IMR-90 (cell line): ENCODE data around the gene SH2D4B. TPM values are rescaled to one million over a fixed set of nuclear protein-coding genes. Genes with fewer than 3 reads are reported as not detected.

Experiments used
- ATAC-seq: fragments of 200-7000 bp; cut with Tn5 transposase; 2 replicates; pipeline ENCODE4 v1.9.1; 2020; ENCODE audit warnings: low read depth, mild to moderate bottlenecking, moderate library complexity
- BruUV-seq: library from RNA; stranded (reverse); fragments of 400-500 nt; replicated peaks from 2 replicates; lab custom pipeline; 2021; lab: Mats Ljungman, UMichigan
- CTCF ChIA-PET: fragments of 300-600 bp; formaldehyde crosslinking; extraction: SDS; loops from one replicate; lab custom pipeline; 2021; ENCODE audit warnings: antibody characterized with exemption; lab: Yijun Ruan, JAX
- POLR2A ChIA-PET: fragments of 300-600 bp; sonication (Branson Sonifier 250); formaldehyde crosslinking; loops from one replicate; lab custom pipeline; 2022; ENCODE audit warnings: antibody characterized with exemption; ENCODE audit not compliant: unreplicated experiment; lab: Charles Lee
- DNase-seq: peaks from one replicate; pipeline ENCODE4 v3.0.0; 2013
- H2AFZ ChIP-seq: replicated peaks from 2 replicates; pipeline ENCODE3; 2013; ENCODE audit warnings: low read length, mild to moderate bottlenecking; ENCODE audit not compliant: poor library complexity
- H2AK5ac ChIP-seq: 2 replicates; pipeline ENCODE4 v1.6.1; 2013; ENCODE audit warnings: low read depth, low read length, inconsistent platforms
- H2AK9ac ChIP-seq: replicated peaks from 2 replicates; pipeline ENCODE3; 2013; ENCODE audit warnings: mild to moderate bottlenecking, low read depth, low read length, moderate library complexity; ENCODE audit not compliant: poor library complexity
- H2BK120ac ChIP-seq: 2 replicates; pipeline ENCODE4 v1.6.1; 2013; ENCODE audit warnings: low read depth, low read length, inconsistent platforms
- H2BK15ac ChIP-seq: 3 replicates; pipeline ENCODE4 v1.6.1; 2013; ENCODE audit warnings: low read depth, low read length, inconsistent platforms
- H2BK20ac ChIP-seq: 2 replicates; pipeline ENCODE4 v1.6.1; 2013; ENCODE audit warnings: low read depth, mild to moderate bottlenecking, inconsistent platforms, low read length, moderate library complexity
- H2BK5ac ChIP-seq: 2 replicates; pipeline ENCODE4 v1.6.1; 2013; ENCODE audit warnings: mild to moderate bottlenecking, low read depth, low read length, inconsistent platforms; ENCODE audit not compliant: poor library complexity, severe bottlenecking
- H3K14ac ChIP-seq: replicated peaks from 2 replicates; pipeline ENCODE4 v1.6.1; 2013; ENCODE audit warnings: low read depth, low read length, inconsistent platforms
- H3K18ac ChIP-seq: 2 replicates; pipeline ENCODE4 v1.6.1; 2013; ENCODE audit warnings: low read depth, low read length, control low read depth
- H3K23ac ChIP-seq: 2 replicates; pipeline ENCODE4 v1.6.1; 2013; ENCODE audit warnings: low read depth, low read length, inconsistent platforms
- H3K27ac ChIP-seq: 2 replicates; pipeline ENCODE4 v1.5.1; 2013; ENCODE audit warnings: mild to moderate bottlenecking, control low read depth, low read length; ENCODE audit not compliant: insufficient read depth
- H3K27me3 ChIP-seq: 2 replicates; pipeline ENCODE4 v1.6.1; 2013; ENCODE audit warnings: low read length; ENCODE audit not compliant: control insufficient read depth, insufficient read depth
- H3K36me3 ChIP-seq: 2 replicates; pipeline ENCODE4 v1.6.1; 2013; ENCODE audit warnings: low read length, mixed read lengths; ENCODE audit not compliant: control insufficient read depth, insufficient read depth
- H3K4ac ChIP-seq: 2 replicates; pipeline ENCODE4 v1.6.1; 2013; ENCODE audit warnings: low read depth, low read length, inconsistent platforms
- H3K4me1 ChIP-seq: 2 replicates; pipeline ENCODE4 v1.6.1; 2013; ENCODE audit warnings: low read length, mixed read lengths; ENCODE audit not compliant: control insufficient read depth, insufficient read depth
- H3K4me2 ChIP-seq: 2 replicates; pipeline ENCODE4 v1.6.1; 2013; ENCODE audit warnings: low read depth, mild to moderate bottlenecking, control low read depth, low read length, moderate library complexity
- H3K4me3 ChIP-seq: 2 replicates; pipeline ENCODE4 v1.5.1; 2013; ENCODE audit warnings: low read depth, mild to moderate bottlenecking, control low read depth, low read length, moderate library complexity; ENCODE audit not compliant: insufficient read depth
- H3K56ac ChIP-seq: 2 replicates; pipeline ENCODE4 v1.6.1; 2013; ENCODE audit warnings: low read length, inconsistent platforms; ENCODE audit not compliant: insufficient read depth; ENCODE audit errors: extremely low read depth
- H3K79me1 ChIP-seq, 2 experiments: 2 replicates each; pipeline ENCODE4 v1.6.1; 2013; ENCODE audit warnings: low read length in 2 of 2, inconsistent platforms in 1 of 2, low read depth in 1 of 2
- H3K9ac ChIP-seq: 2 replicates; pipeline ENCODE4 v1.6.1; 2013; ENCODE audit warnings: low read depth, low read length, control low read depth
- H3K9me1 ChIP-seq: 2 replicates; pipeline ENCODE4 v1.6.1; 2013; ENCODE audit warnings: low read length, inconsistent platforms; ENCODE audit not compliant: insufficient read depth
- H3K9me3 ChIP-seq: 2 replicates; pipeline ENCODE4 v1.6.1; 2013; ENCODE audit warnings: low read length; ENCODE audit not compliant: control insufficient read depth, insufficient read depth
- H4K20me1 ChIP-seq: 2 replicates; pipeline ENCODE4 v1.6.1; 2013; ENCODE audit warnings: low read length, inconsistent platforms; ENCODE audit not compliant: insufficient read depth
- H4K5ac ChIP-seq: 2 replicates; pipeline ENCODE4 v1.6.1; 2013; ENCODE audit warnings: mild to moderate bottlenecking, low read depth, low read length, control low read depth
- H4K8ac ChIP-seq, 2 experiments: 2 replicates each; pipeline ENCODE4 v1.6.1; 2013; ENCODE audit warnings: low read depth in 2 of 2, low read length in 2 of 2, control low read depth in 1 of 2, inconsistent platforms in 1 of 2
- H4K91ac ChIP-seq: 2 replicates; pipeline ENCODE4 v1.6.1; 2013; ENCODE audit warnings: low read depth, low read length, inconsistent platforms; ENCODE audit not compliant: insufficient read depth
- BHLHE40 ChIP-seq: fragments of 150-350 bp; IDR thresholded peaks from 2 replicates; pipeline ENCODE4 v1.6.1; 2016; ENCODE audit warnings: mild to moderate bottlenecking, low read depth, low read length
- CEBPB ChIP-seq: IDR thresholded peaks from 2 replicates; pipeline ENCODE4 v1.6.1; 2012; ENCODE audit warnings: low read depth, low read length, improper control_type of control experiment
- CHD1 ChIP-seq: IDR thresholded peaks from 2 replicates; pipeline ENCODE4 v1.6.1; 2012; ENCODE audit warnings: low read depth, low read length, improper control_type of control experiment
- CTCF ChIP-seq: conservative IDR thresholded peaks from 2 replicates; pipeline ENCODE4 v1.5.1; 2012; ENCODE audit warnings: mild to moderate bottlenecking, low read depth, low read length, improper control_type of control experiment
- ELK1 ChIP-seq: fragments of 150-350 bp; IDR thresholded peaks from 2 replicates; pipeline ENCODE4 v1.6.1; 2016; ENCODE audit warnings: low read depth, mild to moderate bottlenecking, low read length, moderate library complexity, borderline replicate concordance
- FOS ChIP-seq: fragments of 150-350 bp; IDR thresholded peaks from 2 replicates; pipeline ENCODE4 v1.6.1; 2016; ENCODE audit warnings: low read depth, low read length
- MAFK ChIP-seq: IDR thresholded peaks from 2 replicates; pipeline ENCODE4 v1.6.1; 2012; ENCODE audit warnings: low read depth, low read length, improper control_type of control experiment
- MAZ ChIP-seq: IDR thresholded peaks from 2 replicates; pipeline ENCODE4 v1.6.1; 2012; ENCODE audit warnings: low read depth, mild to moderate bottlenecking, low read length, improper control_type of control experiment, moderate library complexity, borderline replicate concordance
- MXI1 ChIP-seq: IDR thresholded peaks from 2 replicates; pipeline ENCODE4 v1.6.1; 2012; ENCODE audit warnings: low read depth, mild to moderate bottlenecking, low read length, moderate library complexity, borderline replicate concordance
- NFE2L2 ChIP-seq: fragments of 150-350 bp; IDR thresholded peaks from 2 replicates; pipeline ENCODE4 v1.6.1; 2016; ENCODE audit warnings: low read depth, mild to moderate bottlenecking, low read length
- POLR2A ChIP-seq: IDR thresholded peaks from 2 replicates; pipeline ENCODE4 v1.6.1; 2012; ENCODE audit warnings: mild to moderate bottlenecking, low read depth, low read length
- RAD21 ChIP-seq: IDR thresholded peaks from 2 replicates; pipeline ENCODE4 v1.6.1; 2012; ENCODE audit warnings: low read length, improper control_type of control experiment
- RCOR1 ChIP-seq: IDR thresholded peaks from 2 replicates; pipeline ENCODE4 v1.6.1; 2012; ENCODE audit warnings: mild to moderate bottlenecking, low read length, improper control_type of control experiment; ENCODE audit not compliant: insufficient replicate concordance
- RFX5 ChIP-seq: IDR thresholded peaks from 2 replicates; pipeline ENCODE4 v1.8.0; 2012; ENCODE audit warnings: low read depth, mild to moderate bottlenecking, low read length, moderate library complexity
- SMC3 ChIP-seq: fragments of 150-350 bp; IDR thresholded peaks from 2 replicates; pipeline ENCODE4 v1.6.1; 2016; ENCODE audit warnings: low read depth, mild to moderate bottlenecking, antibody characterized with exemption, low read length, moderate library complexity
- USF2 ChIP-seq: fragments of 150-350 bp; IDR thresholded peaks from 2 replicates; pipeline ENCODE4 v1.6.1; 2017; ENCODE audit warnings: mild to moderate bottlenecking, antibody characterized with exemption, low read length, low read depth
- WGBS, 2 experiments: methylation state at CpG; one replicate each; pipeline versions ENCODE4 v1.1.5 to v1.1.7; 2013; ENCODE audit warnings: missing lambda C conversion rate in 2 of 2; ENCODE audit not compliant: insufficient read length in 1 of 2; ENCODE audit errors: extremely low coverage in 2 of 2; 5-methylcytosine and 5-hydroxymethylcytosine counted together
- dilution Hi-C: fragments of 300-500 bp; cut with HindIII; formaldehyde crosslinking; loops from one replicate; pipeline ENCODE4 v1.14.3; 2018; ENCODE audit warnings: low sequenced_read_pairs; ENCODE audit not compliant: unreplicated experiment
- in situ Hi-C: fragments of 300-500 bp; cut with MboI; formaldehyde crosslinking; loops from 3 replicates; pipeline ENCODE4 v1.14.3; 2019; ENCODE audit warnings: low sequenced_read_pairs, inconsistent platforms, mixed read lengths
- intact Hi-C: fragments of 100-400 bp; cut with micrococcal nuclease; formaldehyde crosslinking; loops from 2 replicates; pipeline ENCODE4 v1.10.0; 2022
- polyA plus RNA-seq, 3 experiments: library from polyadenylated mRNA; depleted of rRNA; stranded (reverse); fragments of >200 nt; gene quantifications; 2 replicates each; pipeline ENCODE4 v1.2.3, GENCODE V29; 2012; ENCODE audit warnings: low replicate concordance in 1 of 3
- total RNA-seq: library from RNA; depleted of rRNA; stranded (reverse); fragments of >200 nt; gene quantifications from 2 replicates; pipeline ENCODE4 v1.2.3, GENCODE V29; 2012

SH2D4B gene
- total and polyA plus RNA-seq, 2 of the 4 experiments (the other 2 are of a cell fraction): not detected

GRCh38 chr10:80681142-80681541 is 143.4 kb downstream of the SH2D4B start:
- no peak overlapping the region for H3K56ac ChIP-seq
- no peak overlapping the region for H2AK5ac ChIP-seq
- H3K9ac ChIP-seq: no peak overlapping the region
- DNase-seq: no peak
- H2BK120ac ChIP-seq: no peak overlapping the region
- no peak overlapping the region for H3K4ac ChIP-seq
- no CpG with 5 or more reads among the region's 1 CpG for WGBS, 2 experiments
- BruUV-seq: no TSS peak
- no peaks in the 10 kb centered on the region for H3K9me3 ChIP-seq
- H3K18ac ChIP-seq: no peak overlapping the region
- H3K9me1 ChIP-seq: no peaks in the 10 kb centered on the region
- H4K8ac ChIP-seq: no peak overlapping the region
- in situ Hi-C loops: no loop called here
- no peak overlapping the region for H3K4me3 ChIP-seq
- ChIA-PET POLR2A (no interaction called here), CTCF (interaction anchor here (1.4 kb wide), 1 partner anchor 18 kb away, joined by 4 read pairs; no protein-coding TSS in a partner anchor)
- no peak overlapping the region for H2AFZ ChIP-seq
- dilution Hi-C loops: no loop called here
- H3K23ac ChIP-seq: no peak overlapping the region
- H2BK15ac ChIP-seq: no peak overlapping the region
- H3K14ac ChIP-seq: no peak overlapping the region
- no peak overlapping the region for H2BK20ac ChIP-seq
- no peak overlapping the region for H3K4me2 ChIP-seq
- no peaks in the 10 kb centered on the region for H4K20me1 ChIP-seq
- no peak overlapping the region for H2BK5ac ChIP-seq
- no peak overlapping the region for H3K27ac ChIP-seq
- no peak for TF ChIP-seq RCOR1
- no peak for TF ChIP-seq RFX5
- TF ChIP-seq POLR2A: no peak
- no peak for TF ChIP-seq MAZ
- no peak for TF ChIP-seq CTCF
- TF ChIP-seq BHLHE40: no peak
- no peak for TF ChIP-seq FOS
- no peak for TF ChIP-seq ELK1
- TF ChIP-seq RAD21: no peak
- no peak for TF ChIP-seq MAFK
- no peak for TF ChIP-seq CHD1
- no peak for TF ChIP-seq NFE2L2
- TF ChIP-seq USF2: no peak
- no peak for TF ChIP-seq MXI1
- no peak for TF ChIP-seq SMC3
- no peak for TF ChIP-seq CEBPB
- no peaks in the 10 kb centered on the region for H3K4me1 ChIP-seq
- no peak for ATAC-seq
- H3K36me3 ChIP-seq: no peaks in the 10 kb centered on the region
- no peaks in the 10 kb centered on the region for H3K27me3 ChIP-seq
- H4K91ac ChIP-seq: no peak overlapping the region
- no peaks in the 10 kb centered on the region for H3K79me1 ChIP-seq
- intact Hi-C loops: no loop called here
- no peak overlapping the region for H2AK9ac ChIP-seq
- no peak overlapping the region for H4K5ac ChIP-seq
